A549 (cell line): Measurements from ENCODE around the gene ACTR1B. TPM values are rescaled to one million over a fixed set of nuclear protein-coding genes. Genes with fewer than 3 reads are reported as not detected.

Experiments used
- ATAC-seq, 2 experiments: fragments of 200-7000 bp in 1 of 2; fragments of >200 bp in 1 of 2; cut with Nextera tagmentation in 1 of 2; cut with Tn5 transposase in 1 of 2; 3 replicates each; pipeline versions ENCODE4 v1.8.0 to v1.9.1; 2018 to 2020; ENCODE audit warnings: mild to moderate bottlenecking in 1 of 2, moderate library complexity in 1 of 2
- CTCF ChIA-PET: fragments of 300-600 bp; sonication (Branson Sonifier 250); formaldehyde crosslinking; extraction: SDS; loops from one replicate; lab custom pipeline; 2021; ENCODE audit warnings: antibody characterized with exemption, inconsistent platforms; lab: Yijun Ruan, JAX
- POLR2A ChIA-PET: fragments of 350-600 bp; formaldehyde crosslinking; extraction: SDS; loops from one replicate; lab custom pipeline; 2021; ENCODE audit warnings: antibody characterized with exemption, inconsistent platforms; lab: Yijun Ruan, JAX
- DNase-seq, 2 experiments: peaks; one replicate each; pipeline versions ENCODE4 v3.0.0 to v3.0.0-alpha.2; 2011 to 2016; ENCODE audit warnings: low read depth in 1 of 2, low spot score in 1 of 2
- FAIRE-seq: peaks from 2 replicates; lab custom pipeline; 2011; peaks lifted over from hg19 to GRCh38; lab: Jason Lieb, UNC
- H3K27ac ChIP-seq, 2 experiments: fragments of >200 bp; sonication (Bioruptor Twin); formaldehyde crosslinking; 3 replicates each; pipeline ENCODE4 v1.5.1; 2016 to 2017
- H3K4me1 ChIP-seq: fragments of >200 bp; sonication (Bioruptor Twin); formaldehyde crosslinking; 3 replicates; pipeline ENCODE4 v1.6.1; 2016
- H3K4me2 ChIP-seq: fragments of >200 bp; sonication (Bioruptor Twin); formaldehyde crosslinking; 3 replicates; pipeline ENCODE4 v1.6.1; 2016
- H3K4me3 ChIP-seq: fragments of >200 bp; sonication (Bioruptor Twin); formaldehyde crosslinking; 3 replicates; pipeline ENCODE4 v1.5.1; 2016
- H3K9me3 ChIP-seq: fragments of >200 bp; sonication (Bioruptor Twin); formaldehyde crosslinking; 3 replicates; pipeline ENCODE4 v1.6.1; 2016
- EP300 ChIP-seq, 2 experiments: fragments of >200 bp; sonication (Bioruptor Twin); formaldehyde crosslinking; IDR thresholded peaks; 2 replicates in 1 of 2; 3 replicates in 1 of 2; pipeline ENCODE4 v1.6.1; 2016 to 2017
- FOXS1 ChIP-seq: fragments of 250-450 bp; sonication (Bioruptor Pico); IDR thresholded peaks from 2 replicates; pipeline ENCODE4 v1.5.0; 2020; ENCODE audit warnings: mild to moderate bottlenecking, moderate library complexity
- GATA3 ChIP-seq: IDR thresholded peaks from 2 replicates; pipeline ENCODE4 v1.6.1; 2012; ENCODE audit warnings: borderline replicate concordance
- JUN ChIP-seq, 2 experiments: fragments of >200 bp; sonication (Bioruptor Twin); formaldehyde crosslinking; IDR thresholded peaks; 2 replicates in 1 of 2; 3 replicates in 1 of 2; pipeline ENCODE4 v1.6.1; 2016 to 2017
- KDM5A ChIP-seq: fragments of 200-600 bp; sonication (generic); IDR thresholded peaks from 2 replicates; pipeline ENCODE4 v1.6.1; 2016; ENCODE audit warnings: antibody characterized with exemption, mild to moderate bottlenecking
- PHF8 ChIP-seq: fragments of 200-600 bp; sonication (generic); IDR thresholded peaks from 2 replicates; pipeline ENCODE4 v1.6.1; 2016; ENCODE audit warnings: low read depth, mild to moderate bottlenecking, antibody characterized with exemption, moderate library complexity, borderline replicate concordance
- POLR2A ChIP-seq: IDR thresholded peaks from 2 replicates; pipeline ENCODE4 v1.6.1; 2012; ENCODE audit warnings: mild to moderate bottlenecking, low read length
- RCOR1 ChIP-seq: fragments of 150-350 bp; IDR thresholded peaks from 2 replicates; pipeline ENCODE4 v1.6.1; 2014; ENCODE audit warnings: antibody characterized with exemption, low read length, low read depth
- TFCP2L1 ChIP-seq: fragments of 250-450 bp; sonication (Bioruptor Pico); IDR thresholded peaks from 2 replicates; pipeline ENCODE4 v1.5.0; 2021; ENCODE audit warnings: mild to moderate bottlenecking
- TP53 ChIP-seq: fragments of 250-450 bp; sonication (Bioruptor Pico); IDR thresholded peaks from 2 replicates; pipeline ENCODE4 v1.5.0; 2021; ENCODE audit warnings: mild to moderate bottlenecking, moderate library complexity
- ZC3H11A ChIP-seq: fragments of 450-650 bp; IDR thresholded peaks from 2 replicates; pipeline ENCODE4 v1.6.1; 2014; ENCODE audit warnings: antibody characterized with exemption, mild to moderate bottlenecking
- WGBS: methylation state at CpG from one replicate; pipeline ENCODE4 v1.1.6; 2017; ENCODE audit errors: missing lambda C conversion rate; 5-methylcytosine and 5-hydroxymethylcytosine counted together
- polyA plus RNA-seq, 4 experiments: library from polyadenylated mRNA; depleted of rRNA in 3 of 4; stranded (reverse); fragments of >200 nt; fragmentation: RNase III in 1 of 4; extraction: RNeasy Plus Mini Kit Qiagen cat#74134 plus additional on column Dnase treatment in 1 of 4; gene quantifications; 2 replicates in 3 of 4; 3 replicates in 1 of 4; pipeline ENCODE4 v1.2.3, GENCODE V29; 2011 to 2017
- TF ChIP-seq, protein P1 (sequence below): IDR thresholded peaks from 2 replicates; pipeline ENCODE4 v1.6.1; 2012; ENCODE audit warnings: low read depth, borderline replicate concordance
- TF ChIP-seq, protein P2 (sequence below): fragments of >200 bp; sonication (Bioruptor Twin); formaldehyde crosslinking; IDR thresholded peaks from 3 replicates; pipeline ENCODE4 v1.6.1; 2016
- TF ChIP-seq, protein P3 (sequence below): IDR thresholded peaks from 2 replicates; pipeline ENCODE4 v1.6.1; 2012
- TF ChIP-seq, protein P4 (sequence below): fragments of 250-450 bp; sonication (Bioruptor Pico); IDR thresholded peaks from 2 replicates; pipeline ENCODE4 v1.5.0; 2020; ENCODE audit warnings: low read depth, mild to moderate bottlenecking, moderate library complexity
- TF ChIP-seq, protein P5 (sequence below): fragments of 250-450 bp; sonication (Bioruptor Pico); IDR thresholded peaks from 2 replicates; pipeline ENCODE4 v1.5.0; 2021; ENCODE audit warnings: mild to moderate bottlenecking, moderate library complexity, borderline replicate concordance
- TF ChIP-seq, protein P6 (sequence below): IDR thresholded peaks from 2 replicates; pipeline ENCODE4 v1.6.1; 2012

Gene ACTR1B
- polyA plus RNA-seq, 2 of the 4 experiments (the other 2 are of a cell fraction), result 24.7 to 37.6 TPM

DNA sequence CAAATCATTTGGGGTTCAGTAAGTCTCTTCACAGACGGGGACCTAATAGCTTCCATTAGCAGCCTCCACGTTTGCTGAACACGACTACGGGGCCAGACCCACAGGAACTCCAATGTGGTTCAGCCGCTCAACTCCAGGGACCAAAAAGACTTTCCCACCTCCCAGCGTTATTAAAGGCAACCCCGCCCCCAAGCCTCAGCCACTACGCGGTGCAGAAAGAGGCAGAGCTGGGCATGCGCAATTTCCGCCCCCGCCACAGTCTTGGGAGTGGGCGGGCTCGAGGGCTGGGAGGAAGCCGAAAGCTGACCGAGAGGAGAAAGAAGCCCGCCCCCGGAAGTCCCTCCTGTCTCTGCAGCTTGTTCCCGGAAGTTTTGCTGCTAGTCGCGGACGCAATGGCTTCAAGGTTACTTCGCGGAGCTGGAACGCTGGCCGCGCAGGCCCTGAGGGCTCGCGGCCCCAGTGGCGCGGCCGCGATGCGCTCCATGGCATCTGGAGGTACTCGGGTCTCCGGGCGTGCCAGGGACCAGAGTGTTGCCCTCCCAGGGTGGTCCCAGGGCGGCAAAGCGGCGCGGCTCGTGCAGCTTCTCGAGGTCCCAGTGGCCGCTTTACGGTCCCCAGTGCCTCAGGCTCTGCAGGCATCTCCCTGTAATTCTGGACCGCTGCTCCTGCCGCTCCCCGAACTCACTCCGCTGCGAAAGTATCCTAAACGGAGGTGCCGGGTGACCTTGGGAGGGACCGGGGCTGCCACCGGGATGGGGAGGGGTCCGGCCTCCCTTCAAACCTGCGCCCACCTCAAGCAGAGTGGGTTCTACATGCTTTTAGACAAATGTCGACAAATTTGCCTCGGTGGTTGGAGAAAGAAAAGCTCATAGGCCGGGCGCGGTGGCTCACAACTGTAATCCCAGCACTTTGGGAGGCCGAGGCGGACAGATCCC, 17.9 kb downstream of the ACTR1B start, which contains the start of gene COX5B:
Gene COX5B, plus strand, starts transcription at position 368 of the 935 bp plus-strand sequence. Its CDS starts 25 bp downstream, at position 393.
- H3K4me1 ChIP-seq, result peaks cover 10% of the 10 kb centered on the region; the same call in 2 of the 3 replicates
- DNase-seq (peak; percentile 95), ATAC-seq (peak; percentile 96 to 99), FAIRE-seq (no peak)
- no peaks in the 10 kb centered on the region for H3K9me3 ChIP-seq
- H3K4me2 ChIP-seq, result peak within 1 kb of the TSS; percentile 95
- POLR2A ChIA-PET, result interaction anchor here (0.6 to 2.5 kb wide), 7 partner anchors 11 to 1583 kb away, joined by 3 to 76 read pairs (median 5); partner anchors contain the start of gene ACTR1B
- 4% methylated on average over 30 of the region's 63 CpGs for WGBS
- peak; percentile 64 for TF ChIP-seq POLR2A
- TF ChIP-seq, protein P1, sequence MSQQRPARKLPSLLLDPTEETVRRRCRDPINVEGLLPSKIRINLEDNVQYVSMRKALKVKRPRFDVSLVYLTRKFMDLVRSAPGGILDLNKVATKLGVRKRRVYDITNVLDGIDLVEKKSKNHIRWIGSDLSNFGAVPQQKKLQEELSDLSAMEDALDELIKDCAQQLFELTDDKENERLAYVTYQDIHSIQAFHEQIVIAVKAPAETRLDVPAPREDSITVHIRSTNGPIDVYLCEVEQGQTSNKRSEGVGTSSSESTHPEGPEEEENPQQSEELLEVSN, result 0 out of 2 replicates have a peak, but pooled peaks have one; percentile 52
- no peak for TF ChIP-seq TFCP2L1 (CRISPR knock-in tag)
- TF ChIP-seq PHF8, result peak; percentile 81
- TF ChIP-seq, protein P2, sequence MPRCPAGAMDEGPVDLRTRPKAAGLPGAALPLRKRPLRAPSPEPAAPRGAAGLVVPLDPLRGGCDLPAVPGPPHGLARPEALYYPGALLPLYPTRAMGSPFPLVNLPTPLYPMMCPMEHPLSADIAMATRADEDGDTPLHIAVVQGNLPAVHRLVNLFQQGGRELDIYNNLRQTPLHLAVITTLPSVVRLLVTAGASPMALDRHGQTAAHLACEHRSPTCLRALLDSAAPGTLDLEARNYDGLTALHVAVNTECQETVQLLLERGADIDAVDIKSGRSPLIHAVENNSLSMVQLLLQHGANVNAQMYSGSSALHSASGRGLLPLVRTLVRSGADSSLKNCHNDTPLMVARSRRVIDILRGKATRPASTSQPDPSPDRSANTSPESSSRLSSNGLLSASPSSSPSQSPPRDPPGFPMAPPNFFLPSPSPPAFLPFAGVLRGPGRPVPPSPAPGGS, result peak; percentile 84; the same call in 2 of the 3 replicates
- TF ChIP-seq, protein P3, sequence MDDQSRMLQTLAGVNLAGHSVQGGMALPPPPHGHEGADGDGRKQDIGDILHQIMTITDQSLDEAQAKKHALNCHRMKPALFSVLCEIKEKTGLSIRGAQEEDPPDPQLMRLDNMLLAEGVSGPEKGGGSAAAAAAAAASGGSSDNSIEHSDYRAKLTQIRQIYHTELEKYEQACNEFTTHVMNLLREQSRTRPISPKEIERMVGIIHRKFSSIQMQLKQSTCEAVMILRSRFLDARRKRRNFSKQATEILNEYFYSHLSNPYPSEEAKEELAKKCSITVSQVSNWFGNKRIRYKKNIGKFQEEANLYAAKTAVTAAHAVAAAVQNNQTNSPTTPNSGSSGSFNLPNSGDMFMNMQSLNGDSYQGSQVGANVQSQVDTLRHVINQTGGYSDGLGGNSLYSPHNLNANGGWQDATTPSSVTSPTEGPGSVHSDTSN, result no peak
- TF ChIP-seq, protein P4, sequence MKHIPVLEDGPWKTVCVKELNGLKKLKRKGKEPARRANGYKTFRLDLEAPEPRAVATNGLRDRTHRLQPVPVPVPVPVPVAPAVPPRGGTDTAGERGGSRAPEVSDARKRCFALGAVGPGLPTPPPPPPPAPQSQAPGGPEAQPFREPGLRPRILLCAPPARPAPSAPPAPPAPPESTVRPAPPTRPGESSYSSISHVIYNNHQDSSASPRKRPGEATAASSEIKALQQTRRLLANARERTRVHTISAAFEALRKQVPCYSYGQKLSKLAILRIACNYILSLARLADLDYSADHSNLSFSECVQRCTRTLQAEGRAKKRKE (CRISPR knock-in tag), result no peak
- TF ChIP-seq KDM5A, result peak; percentile 54; the same call in 1 of the 2 replicates
- TF ChIP-seq, protein P5, sequence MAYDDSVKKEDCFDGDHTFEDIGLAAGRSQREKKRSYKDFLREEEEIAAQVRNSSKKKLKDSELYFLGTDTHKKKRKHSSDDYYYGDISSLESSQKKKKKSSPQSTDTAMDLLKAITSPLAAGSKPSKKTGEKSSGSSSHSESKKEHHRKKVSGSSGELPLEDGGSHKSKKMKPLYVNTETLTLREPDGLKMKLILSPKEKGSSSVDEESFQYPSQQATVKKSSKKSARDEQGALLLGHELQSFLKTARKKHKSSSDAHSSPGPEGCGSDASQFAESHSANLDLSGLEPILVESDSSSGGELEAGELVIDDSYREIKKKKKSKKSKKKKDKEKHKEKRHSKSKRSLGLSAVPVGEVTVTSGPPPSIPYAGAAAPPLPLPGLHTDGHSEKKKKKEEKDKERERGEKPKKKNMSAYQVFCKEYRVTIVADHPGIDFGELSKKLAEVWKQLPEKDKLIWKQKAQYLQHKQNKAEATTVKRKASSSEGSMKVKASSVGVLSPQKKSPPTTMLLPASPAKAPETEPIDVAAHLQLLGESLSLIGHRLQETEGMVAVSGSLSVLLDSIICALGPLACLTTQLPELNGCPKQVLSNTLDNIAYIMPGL (CRISPR knock-in tag), result no peak
- no peak for TF ChIP-seq FOXS1 (CRISPR knock-in tag)
- TF ChIP-seq, protein P6, sequence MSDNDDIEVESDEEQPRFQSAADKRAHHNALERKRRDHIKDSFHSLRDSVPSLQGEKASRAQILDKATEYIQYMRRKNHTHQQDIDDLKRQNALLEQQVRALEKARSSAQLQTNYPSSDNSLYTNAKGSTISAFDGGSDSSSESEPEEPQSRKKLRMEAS, result peak; percentile 50
- TF ChIP-seq JUN (IDR thresholded peaks at IDR 0.05), result peak; percentile 74 to 85; a peak in 4 of 5 replicates
- peak within 1 kb of the TSS; percentile 68 for H3K4me3 ChIP-seq
- CTCF ChIA-PET, result interaction anchor here (0.7 to 3.4 kb wide), 10 partner anchors 15 to 739 kb away, joined by 3 to 14 read pairs (median 4); partner anchors contain the start of gene ACTR1B
- H3K27ac ChIP-seq, result peak within 1 kb of the TSS; percentile 82 to 98

DNA sequence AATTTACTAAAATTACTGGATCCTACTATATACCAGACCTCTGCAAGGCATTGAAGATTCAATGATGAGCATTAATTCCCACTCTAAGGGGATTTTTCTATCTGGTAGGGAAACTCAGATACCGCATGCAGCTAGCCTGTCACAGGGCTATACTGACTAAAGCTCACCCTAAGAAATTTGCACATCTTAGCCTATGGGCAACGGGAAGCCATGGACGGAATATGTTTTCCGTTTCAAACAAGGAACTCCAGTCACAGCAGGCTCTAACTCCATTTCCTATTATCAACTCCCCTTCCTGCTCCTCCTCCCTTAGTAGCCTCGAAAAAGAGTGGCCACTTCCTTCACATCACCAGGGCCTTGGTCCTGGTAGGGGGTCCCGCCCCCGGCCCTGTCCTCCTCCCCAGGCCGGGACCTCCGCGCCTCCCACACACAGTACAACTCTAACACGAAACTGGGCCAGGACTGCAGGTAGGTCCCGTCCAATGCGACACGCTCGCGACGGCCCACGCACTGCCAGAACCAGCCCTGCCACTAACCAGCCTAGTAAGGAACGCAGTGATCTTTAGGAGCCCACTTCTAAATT, 18.6 kb downstream of the ACTR1B start:
- TF ChIP-seq, protein P3, result no peak
- no peak for TF ChIP-seq TP53
- TF ChIP-seq RCOR1, result no peak
- no peak for TF ChIP-seq GATA3
- no peak for TF ChIP-seq EP300 (IDR thresholded peaks at IDR 0.05)
- TF ChIP-seq TFCP2L1 (CRISPR knock-in tag), result no peak
- TF ChIP-seq PHF8, result peak; percentile 23; the same call in 1 of the 2 replicates
- no peak for TF ChIP-seq ZC3H11A
- peak overlapping the region; percentile 85 for H3K4me2 ChIP-seq
- DNase-seq (no peak), ATAC-seq (peak; percentile 58 to 64), FAIRE-seq (no peak)
- H3K4me3 ChIP-seq, result peak overlapping the region; percentile 68
- ChIA-PET POLR2A (interaction anchor here (0.6 to 2.5 kb wide), 7 partner anchors 12 to 1582 kb away, joined by 3 to 76 read pairs (median 5); partner anchors contain the start of gene ACTR1B), CTCF (interaction anchor here (0.7 to 2.6 kb wide), 8 partner anchors 16 to 740 kb away, joined by 3 to 14 read pairs (median 4); partner anchors contain the start of gene ACTR1B)
- WGBS, result 25% methylated on average over 15 of the region's 19 CpGs
- no peaks in the 10 kb centered on the region for H3K9me3 ChIP-seq
- H3K27ac ChIP-seq, result peak overlapping the region; percentile 76 to 98
- H3K4me1 ChIP-seq, result peaks cover 10% of the 10 kb centered on the region; the same call in 2 of the 3 replicates
